GM23338 (cell line): ENCODE results near the gene ACOXL. TPM values are rescaled to one million over a fixed set of nuclear protein-coding genes. Genes with fewer than 3 reads are reported as not detected.

Experiments
- ATAC-seq: fragments of 200-7000 bp; cut with Tn5 transposase; 3 replicates; pipeline ENCODE4 v1.9.1; 2020
- DNase-seq: peaks from one replicate; pipeline ENCODE4 v3.0.0-alpha.2; 2015; ENCODE audit warnings: low spot score
- H2AFZ ChIP-seq: fragments of 200-600 bp; sonication (generic); 2 replicates; pipeline ENCODE4 v1.8.0; 2016; ENCODE audit warnings: antibody characterized with exemption, mild to moderate bottlenecking, moderate library complexity
- H3F3A ChIP-seq: fragments of 200-600 bp; sonication (generic); replicated peaks from 2 replicates; pipeline ENCODE4 v1.8.0; 2017; ENCODE audit warnings: antibody characterized with exemption, mixed run types, low read depth
- H3K27ac ChIP-seq: fragments of 200-600 bp; sonication (generic); 2 replicates; pipeline ENCODE4 v1.6.1; 2016; ENCODE audit warnings: low read depth
- H3K27me3 ChIP-seq: fragments of 200-600 bp; sonication (generic); 2 replicates; pipeline ENCODE4 v1.8.0; 2016; ENCODE audit warnings: mild to moderate bottlenecking, mixed run types, moderate library complexity; ENCODE audit not compliant: insufficient read depth
- H3K36me3 ChIP-seq: fragments of 200-600 bp; sonication (generic); 2 replicates; pipeline ENCODE4 v1.8.0; 2016; ENCODE audit warnings: mild to moderate bottlenecking; ENCODE audit not compliant: insufficient read depth
- H3K4me1 ChIP-seq: fragments of 200-600 bp; sonication (generic); 2 replicates; pipeline ENCODE4 v1.8.0; 2016; ENCODE audit warnings: mild to moderate bottlenecking, moderate library complexity; ENCODE audit not compliant: insufficient read depth
- H3K4me2 ChIP-seq: fragments of 200-600 bp; sonication (generic); 2 replicates; pipeline ENCODE4 v1.7.1; 2017; ENCODE audit warnings: mixed run types
- H3K4me3 ChIP-seq: fragments of 200-600 bp; sonication (generic); 2 replicates; pipeline ENCODE4 v1.6.1; 2016; ENCODE audit warnings: mixed run types
- H3K79me2 ChIP-seq: fragments of 200-600 bp; sonication (generic); replicated peaks from 2 replicates; pipeline ENCODE4 v1.8.0; 2017; ENCODE audit warnings: mild to moderate bottlenecking; ENCODE audit not compliant: insufficient read depth
- H3K9me2 ChIP-seq: fragments of 200-600 bp; sonication (generic); 2 replicates; pipeline ENCODE4 v1.8.0; 2017; ENCODE audit not compliant: insufficient read depth
- H4K20me1 ChIP-seq: fragments of 200-600 bp; sonication (generic); replicated peaks from 2 replicates; pipeline ENCODE4 v1.8.0; 2017; ENCODE audit warnings: mild to moderate bottlenecking; ENCODE audit not compliant: insufficient read depth
- H3K27ac Mint-ChIP-seq: 2 replicates; pipeline ENCODE4 v1.8.0; 2020; ENCODE audit warnings: inconsistent platforms, mild to moderate bottlenecking, moderate library complexity, mixed read lengths
- H3K27me3 Mint-ChIP-seq: 3 replicates; pipeline ENCODE4 v1.8.0; 2022; ENCODE audit warnings: low read depth, mild to moderate bottlenecking, moderate library complexity, mixed read lengths, inconsistent platforms; ENCODE audit not compliant: insufficient read depth, poor library complexity
- H3K36me3 Mint-ChIP-seq: 3 replicates; pipeline ENCODE4 v1.8.0; 2021; ENCODE audit warnings: low read depth, mild to moderate bottlenecking, inconsistent platforms, moderate library complexity, mixed read lengths
- H3K4me1 Mint-ChIP-seq: 3 replicates; pipeline ENCODE4 v1.8.0; 2020; ENCODE audit warnings: mild to moderate bottlenecking, inconsistent platforms, mixed read lengths
- H3K4me3 Mint-ChIP-seq: 3 replicates; pipeline ENCODE4 v1.8.0; 2021; ENCODE audit warnings: moderate library complexity, mild to moderate bottlenecking, inconsistent platforms, mixed read lengths
- H3K9me3 Mint-ChIP-seq: 3 replicates; pipeline ENCODE4 v1.8.0; 2020; ENCODE audit warnings: moderate library complexity, mild to moderate bottlenecking, inconsistent platforms, mixed read lengths
- CREB1 ChIP-seq: fragments of 250-450 bp; sonication (Bioruptor Pico); IDR thresholded peaks from 2 replicates; pipeline ENCODE4 v1.5.0; 2020; ENCODE audit warnings: low read depth, mild to moderate bottlenecking, moderate library complexity
- JUNB ChIP-seq: IDR thresholded peaks from one replicate; pipeline ENCODE4 v1.6.1; 2016; ENCODE audit warnings: antibody characterized with exemption; ENCODE audit not compliant: unreplicated experiment
- NANOG ChIP-seq: IDR thresholded peaks from 2 replicates; pipeline ENCODE4 v1.6.1; 2016; ENCODE audit warnings: antibody characterized with exemption, borderline replicate concordance
- REST ChIP-seq: IDR thresholded peaks from one replicate; pipeline ENCODE4 v1.6.1; 2018; ENCODE audit warnings: antibody characterized with exemption; ENCODE audit not compliant: unreplicated experiment
- STAT1 ChIP-seq: IDR thresholded peaks from one replicate; pipeline ENCODE4 v1.6.1; 2016; ENCODE audit warnings: antibody characterized with exemption; ENCODE audit not compliant: unreplicated experiment
- polyA plus RNA-seq: library from polyadenylated mRNA; unstranded; fragments of >200 nt; fragmentation: Nextera tagmentation; extraction: Ambion mirVana; gene quantifications from 2 replicates; pipeline ENCODE4 v1.2.1, GENCODE V29; 2016
- total RNA-seq: library from RNA; depleted of rRNA; stranded (reverse); fragments of >200 nt; shearing (Covaris generic); gene quantifications from 2 replicates; pipeline ENCODE4 v1.2.3, GENCODE V29; 2014
- TF ChIP-seq, protein P1 (sequence below): fragments of 250-450 bp; sonication (Bioruptor Pico); IDR thresholded peaks from 2 replicates; pipeline ENCODE4 v1.5.0; 2020; ENCODE audit warnings: mild to moderate bottlenecking, moderate library complexity

ACOXL gene
- total and polyA plus RNA-seq, 2 experiments from 2014 or later, result 9.0 to 14.7 TPM

- TF ChIP-seq REST (no peak), JUNB (no peak), STAT1 (no peak)
- TF ChIP-seq, protein P1, sequence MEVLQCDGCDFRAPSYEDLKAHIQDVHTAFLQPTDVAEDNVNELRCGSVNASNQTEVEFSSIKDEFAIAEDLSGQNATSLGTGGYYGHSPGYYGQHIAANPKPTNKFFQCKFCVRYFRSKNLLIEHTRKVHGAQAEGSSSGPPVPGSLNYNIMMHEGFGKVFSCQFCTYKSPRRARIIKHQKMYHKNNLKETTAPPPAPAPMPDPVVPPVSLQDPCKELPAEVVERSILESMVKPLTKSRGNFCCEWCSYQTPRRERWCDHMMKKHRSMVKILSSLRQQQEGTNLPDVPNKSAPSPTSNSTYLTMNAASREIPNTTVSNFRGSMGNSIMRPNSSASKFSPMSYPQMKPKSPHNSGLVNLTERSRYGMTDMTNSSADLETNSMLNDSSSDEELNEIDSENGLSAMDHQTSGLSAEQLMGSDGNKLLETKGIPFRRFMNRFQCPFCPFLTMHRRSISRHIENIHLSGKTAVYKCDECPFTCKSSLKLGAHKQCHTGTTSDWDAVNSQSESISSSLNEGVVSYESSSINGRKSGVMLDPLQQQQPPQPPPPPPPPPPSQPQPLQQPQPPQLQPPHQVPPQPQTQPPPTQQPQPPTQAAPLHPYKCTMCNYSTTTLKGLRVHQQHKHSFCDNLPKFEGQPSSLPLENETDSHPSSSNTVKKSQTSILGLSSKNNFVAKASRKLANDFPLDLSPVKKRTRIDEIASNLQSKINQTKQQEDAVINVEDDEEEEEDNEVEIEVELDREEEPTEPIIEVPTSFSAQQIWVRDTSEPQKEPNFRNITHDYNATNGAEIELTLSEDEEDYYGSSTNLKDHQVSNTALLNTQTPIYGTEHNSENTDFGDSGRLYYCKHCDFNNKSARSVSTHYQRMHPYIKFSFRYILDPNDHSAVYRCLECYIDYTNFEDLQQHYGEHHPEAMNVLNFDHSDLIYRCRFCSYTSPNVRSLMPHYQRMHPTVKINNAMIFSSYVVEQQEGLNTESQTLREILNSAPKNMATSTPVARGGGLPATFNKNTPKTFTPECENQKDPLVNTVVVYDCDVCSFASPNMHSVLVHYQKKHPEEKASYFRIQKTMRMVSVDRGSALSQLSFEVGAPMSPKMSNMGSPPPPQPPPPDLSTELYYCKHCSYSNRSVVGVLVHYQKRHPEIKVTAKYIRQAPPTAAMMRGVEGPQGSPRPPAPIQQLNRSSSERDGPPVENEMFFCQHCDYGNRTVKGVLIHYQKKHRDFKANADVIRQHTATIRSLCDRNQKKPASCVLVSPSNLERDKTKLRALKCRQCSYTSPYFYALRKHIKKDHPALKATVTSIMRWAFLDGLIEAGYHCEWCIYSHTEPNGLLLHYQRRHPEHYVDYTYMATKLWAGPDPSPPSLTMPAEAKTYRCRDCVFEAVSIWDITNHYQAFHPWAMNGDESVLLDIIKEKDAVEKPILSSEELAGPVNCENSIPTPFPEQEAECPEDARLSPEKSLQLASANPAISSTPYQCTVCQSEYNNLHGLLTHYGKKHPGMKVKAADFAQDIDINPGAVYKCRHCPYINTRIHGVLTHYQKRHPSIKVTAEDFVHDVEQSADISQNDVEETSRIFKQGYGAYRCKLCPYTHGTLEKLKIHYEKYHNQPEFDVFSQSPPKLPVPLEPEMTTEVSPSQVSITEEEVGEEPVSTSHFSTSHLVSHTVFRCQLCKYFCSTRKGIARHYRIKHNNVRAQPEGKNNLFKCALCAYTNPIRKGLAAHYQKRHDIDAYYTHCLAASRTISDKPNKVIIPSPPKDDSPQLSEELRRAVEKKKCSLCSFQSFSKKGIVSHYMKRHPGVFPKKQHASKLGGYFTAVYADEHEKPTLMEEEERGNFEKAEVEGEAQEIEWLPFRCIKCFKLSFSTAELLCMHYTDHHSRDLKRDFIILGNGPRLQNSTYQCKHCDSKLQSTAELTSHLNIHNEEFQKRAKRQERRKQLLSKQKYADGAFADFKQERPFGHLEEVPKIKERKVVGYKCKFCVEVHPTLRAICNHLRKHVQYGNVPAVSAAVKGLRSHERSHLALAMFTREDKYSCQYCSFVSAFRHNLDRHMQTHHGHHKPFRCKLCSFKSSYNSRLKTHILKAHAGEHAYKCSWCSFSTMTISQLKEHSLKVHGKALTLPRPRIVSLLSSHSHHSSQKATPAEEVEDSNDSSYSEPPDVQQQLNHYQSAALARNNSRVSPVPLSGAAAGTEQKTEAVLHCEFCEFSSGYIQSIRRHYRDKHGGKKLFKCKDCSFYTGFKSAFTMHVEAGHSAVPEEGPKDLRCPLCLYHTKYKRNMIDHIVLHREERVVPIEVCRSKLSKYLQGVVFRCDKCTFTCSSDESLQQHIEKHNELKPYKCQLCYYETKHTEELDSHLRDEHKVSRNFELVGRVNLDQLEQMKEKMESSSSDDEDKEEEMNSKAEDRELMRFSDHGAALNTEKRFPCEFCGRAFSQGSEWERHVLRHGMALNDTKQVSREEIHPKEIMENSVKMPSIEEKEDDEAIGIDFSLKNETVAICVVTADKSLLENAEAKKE (CRISPR knock-in tag), result no peak
Observed at GRCh38 chr2:110852051-110852450, 119.7 kb downstream of the ACOXL start (continued).

- Histone ChIP-seq H3K4me2 (no peak overlapping the region), H3K4me1 (peaks cover 13% of the 10 kb centered on the region), H3K27ac (no peak overlapping the region), H3F3A (no peaks in the 10 kb centered on the region), H3K36me3 (no peaks in the 10 kb centered on the region), H3K9me2 (peaks cover 5% of the 10 kb centered on the region), H4K20me1 (no peaks in the 10 kb centered on the region), H3K79me2 (no peaks in the 10 kb centered on the region), H3K4me3 (no peak overlapping the region), H2AFZ (no peak overlapping the region), H3K27me3 (no peaks in the 10 kb centered on the region)
- Mint-ChIP-seq H3K27me3 (peaks cover 2% of the 10 kb centered on the region), H3K4me3 (no peak overlapping the region), H3K36me3 (peaks cover 8% of the 10 kb centered on the region; the same call in 2 of the 3 replicates), H3K4me1 (peaks cover 19% of the 10 kb centered on the region), H3K9me3 (no peaks in the 10 kb centered on the region; the same call in 2 of the 3 replicates), H3K27ac (no peak overlapping the region)
- ATAC-seq (no peak), DNase-seq (no peak)
- TF ChIP-seq NANOG, result no peak
- TF ChIP-seq CREB1 (CRISPR knock-in tag), result no peak
Observed at GRCh38 chr2:110852541-110853263, 120.3 kb downstream of the ACOXL start.
